SKM-1 (cell line): ENCODE results near the gene RAMP1.

Source experiments
- DNase-seq: peaks from one replicate; lab custom pipeline; 2025; ENCODE audit not compliant: unreplicated experiment; lab: John Stamatoyannopoulos, UW

RAMP1 gene

DNA sequence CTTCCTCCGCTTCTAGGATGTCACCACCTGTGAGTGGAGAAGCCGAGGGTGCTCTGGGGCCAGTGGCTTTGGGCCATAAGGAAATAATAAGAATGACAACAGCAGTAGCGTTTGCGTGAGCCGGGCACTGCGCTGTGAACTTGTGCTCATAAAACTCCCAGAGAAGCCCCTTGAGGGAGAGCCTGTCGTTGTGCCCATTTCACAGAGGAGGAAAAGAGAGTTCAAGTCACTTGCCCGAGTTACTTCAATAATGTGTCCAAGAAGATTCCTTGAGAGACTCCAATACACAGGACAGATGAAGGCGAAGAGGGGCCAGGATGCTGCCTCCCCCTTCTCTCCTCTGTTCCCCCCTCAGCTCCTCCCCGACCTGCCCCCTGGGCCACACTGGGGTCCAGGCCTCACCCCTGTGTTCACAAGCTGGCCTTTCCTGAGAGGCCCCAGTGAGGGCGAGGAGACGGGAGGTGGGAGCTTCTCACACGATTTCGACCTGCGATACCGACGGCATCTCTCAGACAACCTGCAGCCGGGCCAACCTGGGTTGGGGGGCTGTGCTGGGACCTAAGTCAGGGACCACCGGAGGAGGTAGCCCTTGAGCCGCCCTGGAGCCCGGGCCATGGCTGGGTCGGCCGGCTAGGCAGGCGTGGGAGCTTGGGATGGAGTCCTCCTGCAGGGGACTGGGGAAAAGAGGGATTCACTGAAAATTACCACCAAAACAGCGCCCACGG lies 53.9 kb downstream of the RAMP1 start:
- no peak for DNase-seq

DNA sequence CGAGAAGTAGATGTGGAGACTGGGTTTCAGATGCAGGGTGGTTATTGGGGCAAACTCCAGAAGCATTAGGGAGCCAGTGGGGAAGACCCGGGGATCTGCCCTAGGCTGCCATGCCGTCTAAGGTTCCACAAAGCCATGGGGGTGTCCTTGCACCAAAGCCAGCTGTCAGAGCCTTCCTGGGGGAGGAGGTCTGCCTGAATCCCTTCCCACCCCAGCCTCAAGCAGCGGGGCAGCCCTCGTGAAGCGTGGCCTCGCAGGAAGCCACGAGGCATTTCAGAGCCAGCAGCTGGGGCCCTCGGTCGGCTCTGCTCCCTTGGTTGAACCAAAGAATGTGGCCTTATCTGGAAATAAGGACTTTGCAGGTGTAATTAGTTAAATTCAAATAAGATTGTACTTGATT lies 56.2 kb downstream of the RAMP1 start:
- no peak for DNase-seq

DNA sequence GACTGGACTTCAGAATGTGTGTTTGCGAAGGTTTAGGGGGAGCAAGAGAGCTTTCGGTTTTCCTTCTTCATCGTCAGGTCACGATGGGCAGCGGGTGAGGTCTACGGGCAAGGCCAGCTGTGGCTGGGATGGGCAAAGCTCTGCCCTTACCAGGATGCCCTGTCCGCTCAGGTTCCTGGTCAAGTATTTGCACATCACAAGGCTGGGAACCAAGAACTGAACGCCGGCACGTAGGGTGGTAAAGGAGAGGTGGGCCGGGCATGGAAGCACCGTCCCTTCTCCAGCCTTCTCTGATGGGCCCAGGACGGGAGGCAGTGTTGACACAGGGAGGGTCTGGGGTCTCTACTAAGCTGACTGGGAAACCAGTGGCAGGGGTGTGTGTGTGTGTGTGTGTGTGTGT lies 56.9 kb downstream of the RAMP1 start:
- DNase-seq: no peak

DNA sequence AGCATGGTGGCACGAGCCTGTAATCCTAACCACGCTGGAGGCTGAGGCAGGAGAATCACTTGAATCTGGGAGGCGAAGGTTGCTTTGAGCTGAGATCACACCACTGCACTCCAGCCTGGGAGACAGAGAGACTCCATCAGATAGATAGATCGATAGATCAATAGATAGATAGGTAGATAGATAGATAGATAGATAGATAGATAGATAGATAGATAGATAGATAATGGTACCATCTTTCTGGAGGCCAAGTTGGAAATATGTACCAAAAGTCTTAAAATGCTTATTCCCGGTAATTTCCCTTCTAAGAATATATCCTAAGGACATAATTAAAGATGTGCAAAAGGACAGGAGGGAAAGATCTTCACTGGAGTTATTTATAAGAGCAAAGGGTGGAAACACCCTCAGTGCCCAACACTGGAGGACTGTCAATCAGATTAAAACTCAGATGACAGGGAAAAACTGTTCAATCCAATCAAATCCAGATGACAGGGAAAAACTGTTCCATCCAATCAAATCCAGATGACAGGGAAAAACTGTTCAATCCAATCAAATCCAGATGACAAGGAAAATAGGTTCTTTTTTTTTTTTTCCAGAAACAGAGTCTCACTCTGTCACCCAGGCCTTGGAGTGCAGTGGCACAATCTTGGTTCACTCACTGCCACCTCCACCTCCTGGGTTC lies 58.4 kb downstream of the RAMP1 start:
- DNase-seq: no peak

DNA sequence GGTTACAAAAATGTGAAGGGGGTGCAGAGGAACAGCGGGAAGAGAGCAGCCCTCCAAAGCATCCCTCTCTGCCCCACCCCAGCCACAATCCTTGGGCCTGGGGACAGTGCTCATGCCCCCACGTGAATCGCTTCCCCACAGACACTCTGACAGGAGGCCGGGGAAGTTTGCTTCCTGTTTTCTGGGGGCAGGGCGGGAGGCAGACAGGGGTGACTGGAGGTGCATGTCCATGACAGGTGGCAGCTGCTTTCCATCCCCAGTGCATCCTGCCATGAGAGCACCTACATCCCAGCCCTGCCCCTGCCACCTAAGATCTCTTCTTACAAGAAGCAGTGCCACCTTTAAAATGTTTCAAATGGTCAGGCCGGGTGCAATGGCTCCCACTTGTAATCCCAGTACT lies 60.2 kb downstream of the RAMP1 start:
- peak; percentile 34 for DNase-seq

DNA sequence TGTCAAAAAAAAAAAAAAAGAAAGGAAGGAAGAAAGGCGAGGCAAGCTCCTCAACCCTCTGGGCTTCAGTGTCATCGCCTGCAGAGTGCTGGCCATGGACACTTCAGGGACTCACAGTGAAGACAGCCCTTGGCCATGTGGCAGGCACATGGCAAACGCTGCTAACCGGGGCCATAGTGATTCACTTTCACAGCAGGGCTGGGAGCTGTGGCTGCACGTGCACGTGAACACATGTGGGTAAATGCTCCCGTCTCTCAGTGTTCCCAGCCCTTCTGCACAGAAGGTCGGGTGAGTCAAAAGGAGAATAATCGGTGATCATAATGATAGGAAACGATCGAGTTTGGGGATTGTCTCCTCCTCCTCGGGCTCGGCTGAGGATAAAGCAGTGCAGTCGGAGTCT lies 61.2 kb downstream of the RAMP1 start:
- no peak for DNase-seq

DNA sequence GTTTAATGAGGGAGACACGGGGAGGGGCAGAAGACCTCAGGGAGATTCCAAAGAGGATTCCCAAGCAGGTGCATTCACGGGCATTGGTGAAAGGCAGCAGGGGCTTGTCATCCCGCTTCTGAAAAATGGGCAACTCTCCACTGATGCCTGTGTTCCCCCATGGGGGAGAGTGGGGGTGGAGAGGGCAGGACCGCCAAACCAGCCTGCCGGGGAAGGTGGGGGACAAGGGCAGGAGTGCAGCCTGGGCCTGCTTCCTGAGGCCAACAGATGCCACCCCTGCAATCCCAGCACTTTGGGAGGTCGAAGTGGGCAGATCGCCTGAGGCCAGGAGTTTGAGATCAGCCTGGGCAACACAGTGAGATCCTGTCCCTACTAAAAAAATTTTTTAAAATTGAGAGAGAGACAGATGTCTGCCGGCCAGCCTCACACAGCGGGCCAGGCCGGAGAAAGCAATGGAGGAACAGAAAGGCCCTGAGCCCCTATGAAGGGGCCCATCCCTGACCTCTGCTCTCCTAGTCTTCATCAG lies 62.6 kb downstream of the RAMP1 start:
- DNase-seq: no peak

DNA sequence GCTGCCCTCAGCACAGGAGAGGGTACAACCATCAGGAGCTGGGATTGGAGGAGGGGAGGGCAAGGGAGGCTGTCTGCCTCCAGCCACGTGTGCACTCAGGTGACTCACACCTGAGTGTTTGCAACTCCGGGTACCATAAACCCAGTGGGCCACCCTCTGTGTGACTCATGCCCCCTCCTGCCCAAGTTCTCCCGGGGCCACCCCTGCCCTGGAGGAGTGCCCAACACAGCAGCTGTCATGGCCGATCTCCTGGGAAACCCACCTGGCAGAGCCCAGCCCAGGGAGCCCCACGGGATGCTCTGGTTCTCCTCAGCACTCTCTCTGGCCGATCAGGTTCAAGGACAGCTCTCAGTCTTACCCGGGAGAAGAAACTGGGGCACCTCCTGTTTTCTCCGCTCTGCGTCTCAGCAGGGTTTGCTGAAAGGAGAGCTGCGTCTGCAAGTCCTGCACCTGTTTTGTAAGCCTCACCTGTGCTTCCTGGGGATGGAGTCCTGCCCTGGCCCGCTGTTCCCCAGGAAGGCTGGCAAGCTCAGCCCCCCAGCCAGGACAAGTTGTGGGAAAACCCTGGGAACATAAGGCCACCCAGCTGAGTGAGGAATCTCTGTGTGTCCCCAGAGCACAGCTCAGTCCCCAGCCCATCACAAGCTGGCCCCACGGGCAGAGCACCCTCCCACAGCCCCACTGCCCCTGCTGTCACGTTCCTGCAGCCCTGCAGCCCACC lies 63.4 kb downstream of the RAMP1 start:
- no peak for DNase-seq

DNA sequence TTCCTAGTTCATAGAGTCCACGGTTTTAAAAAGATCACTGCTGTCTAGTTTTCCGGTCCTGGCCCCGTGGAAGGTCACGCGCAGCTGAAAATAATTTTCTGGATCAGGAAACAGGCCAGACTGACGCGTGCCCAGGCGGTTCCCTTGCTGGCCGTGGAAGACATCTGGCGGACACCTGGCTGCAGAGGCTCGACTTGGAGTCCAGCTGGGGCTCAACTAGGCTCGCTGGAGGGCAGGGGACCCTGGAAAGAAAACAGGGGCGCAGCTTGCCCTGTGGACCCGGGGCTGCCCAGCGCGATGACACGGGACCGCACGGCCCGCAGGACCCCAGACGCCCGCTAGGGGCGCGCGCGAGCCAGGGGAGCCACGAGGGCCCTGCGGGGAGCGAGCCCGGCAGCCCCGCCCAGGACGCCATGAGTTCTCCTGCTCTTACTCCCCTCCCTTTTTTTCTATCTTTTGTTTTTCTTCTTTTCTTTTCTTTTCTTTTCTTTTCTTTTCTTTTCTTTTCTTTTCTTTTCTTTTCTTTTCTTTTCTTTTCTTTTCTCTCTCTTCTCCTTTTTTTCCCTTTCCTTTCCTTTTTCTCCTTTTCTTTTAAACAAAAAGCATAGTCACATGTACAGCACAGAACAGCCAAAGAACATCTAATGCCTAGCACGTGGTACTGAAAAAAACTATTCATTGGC lies 64.2 kb downstream of the RAMP1 start:
- peak; percentile 9 for DNase-seq

DNA sequence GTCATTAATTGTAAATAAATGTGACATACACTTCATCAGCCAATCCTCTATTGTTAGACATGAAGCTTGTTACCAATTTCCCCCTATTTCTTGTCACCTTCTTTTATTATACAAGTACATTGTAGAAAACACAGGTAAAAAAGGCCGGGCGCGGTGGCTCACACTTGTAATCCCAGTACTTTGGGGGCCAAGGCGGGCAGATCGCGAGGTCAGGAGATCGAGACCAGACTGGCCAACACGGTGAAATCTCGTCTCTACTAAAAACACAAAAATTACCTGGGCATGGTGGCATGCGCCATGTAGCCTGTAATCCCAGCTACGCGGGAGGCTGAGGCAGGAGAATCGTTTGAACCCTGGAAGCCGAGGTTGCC lies 64.7 kb downstream of the RAMP1 start:
- no peak for DNase-seq

DNA sequence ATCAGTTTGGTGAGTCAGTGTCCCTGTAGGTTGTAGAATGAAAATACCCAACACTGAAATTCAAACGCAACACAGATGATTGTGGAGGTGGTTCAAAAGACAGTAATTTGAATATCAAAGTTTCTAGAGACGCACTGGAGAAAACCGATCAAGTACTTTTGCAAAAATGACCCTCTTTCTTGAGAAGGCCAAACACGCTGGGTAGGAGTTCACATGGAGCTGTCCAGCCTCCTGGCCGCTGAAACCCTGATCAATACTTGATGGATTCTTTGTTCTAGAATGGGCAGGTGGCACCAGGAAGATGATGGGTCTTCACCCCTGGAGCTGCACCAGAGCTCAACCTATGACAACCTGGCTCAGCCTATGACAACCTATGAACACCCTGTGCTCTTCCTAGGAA lies 67.7 kb downstream of the RAMP1 start:
- no peak for DNase-seq

DNA sequence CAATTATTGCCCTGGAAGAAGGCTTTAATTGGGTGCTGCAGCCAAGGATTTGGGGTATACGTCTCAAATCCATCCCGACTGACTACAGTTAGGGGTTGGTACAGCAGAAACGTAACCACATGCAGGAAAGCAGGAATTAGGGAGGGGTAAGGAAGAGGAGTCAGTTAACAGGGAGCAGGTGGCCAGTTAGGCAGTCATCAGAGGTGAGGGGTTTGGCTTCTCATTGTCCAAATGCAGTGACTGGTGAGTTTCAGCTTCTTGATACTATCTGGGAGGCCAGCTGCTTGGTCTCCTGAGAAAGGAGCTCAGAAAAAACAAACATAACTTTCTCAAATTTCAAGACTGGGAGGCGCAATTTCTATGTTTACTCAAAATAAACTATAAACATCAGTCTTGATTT lies 68.6 kb downstream of the RAMP1 start:
- no peak for DNase-seq

DNA sequence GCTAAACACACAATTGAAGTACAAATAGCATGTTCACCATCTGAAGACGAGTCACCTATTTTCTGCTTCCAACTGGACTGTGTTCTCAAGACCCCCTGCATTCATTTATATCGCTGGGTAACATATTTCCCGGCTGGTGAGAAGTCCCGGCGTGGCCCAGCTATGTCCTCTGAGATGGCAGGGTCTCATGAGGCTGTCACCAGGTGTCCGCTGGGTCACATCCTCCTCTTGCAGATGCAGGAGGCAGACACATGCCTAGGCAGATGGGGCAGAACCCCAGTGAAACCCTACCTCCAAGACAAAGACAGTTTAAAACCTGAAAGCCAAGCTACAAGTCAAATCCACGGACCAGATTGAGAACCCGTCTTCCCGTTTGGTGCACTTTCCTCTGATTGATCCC lies 70.6 kb downstream of the RAMP1 start:
- no peak for DNase-seq

DNA sequence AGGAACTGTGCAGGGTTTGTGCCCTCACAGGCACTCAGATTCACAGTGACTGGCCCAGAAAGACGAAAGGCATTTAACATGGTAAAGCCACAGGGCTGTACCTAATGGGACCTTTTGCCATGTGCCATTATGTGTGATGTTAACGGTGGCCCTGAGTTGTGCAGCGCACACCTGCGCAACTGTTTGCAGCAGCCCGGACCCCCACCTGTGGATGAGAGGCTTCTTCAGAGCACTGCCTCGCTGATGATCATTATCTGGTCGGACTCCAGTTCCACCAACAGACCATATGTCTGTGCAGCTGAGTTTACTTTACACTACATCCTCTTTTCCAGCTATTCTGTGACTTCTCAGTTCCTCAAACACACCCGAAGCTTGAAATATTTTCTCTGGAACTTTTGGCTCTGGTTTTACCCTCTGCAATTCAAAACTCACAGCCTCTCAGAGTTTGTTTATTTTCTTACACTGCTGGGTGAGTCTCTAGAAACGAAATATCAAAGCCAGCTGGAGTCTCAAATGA lies 71.8 kb downstream of the RAMP1 start:
- DNase-seq: peak; percentile 64

DNA sequence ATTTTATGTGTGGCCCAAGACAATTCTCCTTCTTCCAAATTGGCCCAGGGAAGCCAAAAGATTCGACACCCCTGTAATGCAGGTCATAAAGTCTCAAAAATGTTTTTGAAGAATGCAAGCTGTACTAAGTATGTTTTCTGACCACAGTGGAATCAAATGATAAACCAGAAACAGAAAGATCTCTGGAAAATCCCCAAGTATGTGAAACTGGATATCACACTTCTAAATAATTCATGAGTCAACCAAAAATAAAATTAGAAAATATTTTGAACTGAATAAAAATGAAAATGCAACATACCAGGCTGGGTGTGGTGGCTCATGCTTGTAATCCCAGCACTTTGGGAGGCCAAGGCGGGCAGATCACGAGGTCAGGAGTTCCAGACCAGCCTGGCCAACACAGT lies 73.3 kb downstream of the RAMP1 start:
- DNase-seq: no peak

DNA sequence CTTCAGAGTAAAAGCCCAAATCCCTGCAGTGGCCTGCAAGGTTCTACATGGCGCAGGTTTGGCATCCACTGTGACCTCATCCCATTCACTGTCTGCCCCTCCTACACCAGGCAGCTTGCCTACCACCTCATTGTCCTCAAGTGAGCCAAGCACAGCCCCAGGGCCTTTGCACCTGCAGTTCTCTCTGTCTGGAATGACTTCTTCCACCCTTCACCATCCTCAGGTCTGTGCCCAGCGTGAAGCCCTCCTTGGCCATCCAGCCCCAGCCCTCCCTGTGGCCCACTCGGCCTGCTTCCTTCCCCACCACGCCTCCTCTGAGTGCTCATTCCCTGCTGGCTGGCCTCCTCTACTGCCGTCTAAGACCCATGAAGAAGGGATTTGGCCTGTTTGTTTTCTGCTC lies 74.8 kb downstream of the RAMP1 start:
- DNase-seq: no peak

DNA sequence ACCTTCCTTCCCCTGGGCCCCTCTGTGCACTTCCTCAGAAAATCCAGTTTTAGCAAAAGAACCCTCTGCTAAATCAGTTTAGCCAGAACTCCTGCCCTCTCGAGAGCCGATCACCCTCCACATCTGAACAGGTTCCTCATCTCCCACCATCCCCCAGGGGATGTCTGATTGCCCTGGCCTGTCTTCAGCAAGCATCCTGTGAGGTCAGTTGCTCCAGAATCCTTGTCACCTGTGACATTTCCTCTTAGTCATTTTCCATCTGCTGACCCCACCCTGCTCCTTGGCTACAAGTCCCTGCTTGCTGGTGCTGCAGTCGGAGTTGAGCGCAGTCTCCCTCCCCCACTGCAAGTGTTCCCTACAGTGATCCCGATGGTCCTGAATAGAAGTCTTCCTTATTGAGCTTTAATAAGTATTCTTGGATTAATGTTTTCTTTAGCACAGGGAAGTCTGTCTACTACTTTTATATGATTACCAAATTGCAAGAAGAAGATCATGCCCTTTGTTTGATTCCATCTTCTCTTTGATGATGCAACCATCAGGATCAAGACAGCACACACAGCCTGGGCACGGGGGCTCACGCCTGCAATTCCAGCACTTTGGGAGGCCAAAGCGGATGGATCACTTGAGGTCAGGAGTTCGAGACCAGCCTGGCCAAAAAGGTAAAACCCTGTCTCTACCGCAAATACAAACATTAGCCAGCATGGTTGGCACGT lies 76.5 kb downstream of the RAMP1 start:
- no peak for DNase-seq

DNA sequence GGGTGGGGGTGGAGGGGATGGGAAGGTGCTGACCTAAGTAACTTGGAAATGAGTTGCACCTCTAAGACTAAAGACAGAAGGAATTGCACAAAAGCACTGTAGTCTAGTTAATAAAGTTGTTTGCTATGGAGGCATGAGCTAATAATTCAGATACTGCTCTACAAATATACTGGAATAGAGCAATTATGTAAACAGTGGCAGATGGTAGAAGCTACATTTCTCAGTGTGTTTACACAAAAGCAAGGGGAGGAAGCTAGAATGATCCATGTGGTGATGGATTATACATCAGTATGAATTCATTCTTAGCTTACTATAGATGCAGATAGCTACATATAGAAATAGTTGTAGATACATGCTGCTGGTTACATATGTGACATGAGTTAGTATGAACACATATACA lies 79.8 kb downstream of the RAMP1 start:
- DNase-seq: no peak

DNA sequence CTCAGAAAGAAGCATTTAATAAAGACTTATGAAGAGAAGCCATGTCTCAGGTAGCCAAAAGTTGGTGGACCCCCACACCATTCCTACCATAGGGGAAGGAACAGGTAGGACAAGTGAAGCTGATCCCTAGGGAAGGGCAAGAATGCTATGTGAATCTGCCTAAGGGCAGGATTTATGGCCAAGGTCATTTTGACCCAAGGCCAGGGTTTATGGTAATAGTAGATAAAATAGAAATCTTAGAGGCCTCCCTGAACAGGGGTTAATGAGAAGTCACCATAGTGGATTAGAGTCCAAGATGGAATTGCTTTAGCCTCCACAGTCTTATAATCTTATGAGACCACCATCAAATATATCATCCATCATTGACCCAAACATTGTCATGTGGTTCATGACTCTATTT lies 81.4 kb downstream of the RAMP1 start:
- DNase-seq: no peak

DNA sequence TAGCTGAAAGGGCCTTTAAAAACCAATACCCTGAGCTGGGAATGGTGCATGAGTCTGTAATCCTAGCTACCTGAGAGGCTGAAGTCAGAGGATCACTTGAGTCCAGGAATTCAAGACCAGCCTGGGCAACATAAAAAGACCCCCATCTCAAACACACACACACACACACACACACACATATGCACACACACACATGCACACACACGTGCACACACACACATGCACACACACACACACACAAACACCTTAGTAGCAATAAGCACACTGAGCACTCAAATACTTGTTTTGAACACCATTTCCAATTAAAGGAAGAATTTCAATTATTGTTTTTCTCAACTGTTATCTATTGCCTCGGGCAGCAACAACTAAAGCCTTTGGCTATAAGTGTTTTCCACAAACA lies 81.8 kb downstream of the RAMP1 start:
- no peak for DNase-seq

DNA sequence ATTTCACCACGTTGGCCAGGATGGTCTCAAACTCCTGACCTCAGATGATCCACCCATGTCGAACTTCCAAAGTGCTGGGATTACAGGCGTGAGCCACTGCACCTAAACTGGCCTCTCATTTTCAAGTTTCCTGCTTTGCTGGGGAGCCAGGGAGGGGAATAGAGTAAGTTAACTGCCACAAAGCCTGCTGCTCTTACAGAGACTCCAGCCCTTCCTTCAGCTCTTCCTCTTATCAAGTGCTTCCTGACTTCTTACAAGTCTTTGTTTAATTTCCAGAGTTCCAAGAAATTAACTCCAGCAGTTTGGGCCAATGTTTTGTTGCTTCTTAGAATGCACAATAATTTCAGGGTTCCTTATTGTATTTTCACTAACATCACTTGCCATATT lies 83.1 kb downstream of the RAMP1 start:
- no peak for DNase-seq
